NCI-H748 (cell line): ENCODE results near the gene DND1.
"Not testable (repeated sequence)": the region's sequence is repeated elsewhere in the genome, so short reads cannot be mapped to it uniquely, and the experiment has no call there.

Source experiments
- DNase-seq: peaks from one replicate; lab custom pipeline; 2025; ENCODE audit not compliant: unreplicated experiment; lab: John Stamatoyannopoulos, UW

Gene DND1

DNA sequence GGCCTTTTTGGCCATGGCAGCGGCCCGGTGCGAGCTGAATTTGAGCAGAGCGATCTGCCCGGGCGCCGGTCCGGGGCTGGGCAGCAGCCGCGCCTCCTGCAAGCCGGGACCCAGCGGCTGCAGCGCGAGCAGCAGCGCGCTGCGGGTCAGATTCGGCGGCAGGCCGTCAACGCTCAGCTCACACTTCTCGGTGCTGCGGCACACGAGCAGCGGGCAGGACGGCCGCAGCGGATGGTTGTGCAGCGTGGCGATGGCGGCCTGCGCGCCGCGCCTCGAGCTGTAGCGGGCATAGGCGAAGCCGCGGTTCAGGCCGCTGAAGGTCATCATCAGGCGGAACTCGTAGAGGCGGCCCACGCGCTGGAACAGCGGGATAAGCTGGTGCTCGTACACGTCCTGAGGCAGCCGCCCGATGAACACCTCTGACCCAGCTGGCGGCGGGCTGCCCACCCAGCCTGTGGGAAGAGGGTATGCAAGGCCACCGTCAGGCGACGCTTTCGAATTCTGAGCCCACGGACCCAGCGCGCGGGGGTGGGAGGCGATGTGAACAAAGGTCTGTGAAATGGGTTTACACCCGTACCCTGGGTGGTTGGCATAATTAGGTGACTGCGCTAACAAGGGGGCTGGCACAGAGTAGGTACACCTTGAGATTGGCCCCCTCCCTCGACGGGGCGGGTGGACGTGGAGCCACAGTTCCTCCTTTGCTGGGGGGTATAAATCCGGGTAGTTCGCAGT lies 755 bp downstream of the DND1 start:
- DNase-seq: no peak

DNA sequence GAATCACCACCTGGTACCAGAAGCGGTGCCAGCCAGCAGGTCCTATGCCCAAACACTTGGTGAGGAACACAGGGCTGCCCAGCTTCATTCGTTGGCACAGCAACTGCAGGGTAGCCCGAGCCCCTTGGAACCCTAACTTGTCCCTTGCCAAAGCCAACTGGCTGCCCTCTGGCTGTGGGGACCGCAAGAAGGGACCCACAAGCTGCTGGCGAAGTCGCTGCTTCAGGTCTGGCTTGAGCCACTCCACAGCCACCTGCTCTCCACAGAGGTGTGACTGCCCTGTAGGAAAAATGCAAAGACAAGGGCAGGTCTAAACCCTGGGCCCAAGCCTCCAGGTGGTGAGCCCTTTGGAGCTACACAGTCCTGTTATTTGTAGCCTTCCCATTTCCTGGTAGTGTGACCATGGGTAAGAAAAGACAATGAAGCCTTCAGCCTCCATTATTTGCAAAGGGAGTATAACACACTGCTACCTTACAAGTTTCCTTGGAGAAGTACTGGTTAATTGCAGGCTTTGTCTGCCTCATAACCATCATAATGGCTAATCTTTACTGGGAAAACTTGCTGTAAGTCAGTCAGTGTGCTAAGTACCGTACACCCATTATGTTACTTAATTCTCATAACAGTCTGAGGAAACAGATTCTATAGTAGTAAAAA lies 1.8 kb downstream of the DND1 start:
- no peak for DNase-seq

DNA sequence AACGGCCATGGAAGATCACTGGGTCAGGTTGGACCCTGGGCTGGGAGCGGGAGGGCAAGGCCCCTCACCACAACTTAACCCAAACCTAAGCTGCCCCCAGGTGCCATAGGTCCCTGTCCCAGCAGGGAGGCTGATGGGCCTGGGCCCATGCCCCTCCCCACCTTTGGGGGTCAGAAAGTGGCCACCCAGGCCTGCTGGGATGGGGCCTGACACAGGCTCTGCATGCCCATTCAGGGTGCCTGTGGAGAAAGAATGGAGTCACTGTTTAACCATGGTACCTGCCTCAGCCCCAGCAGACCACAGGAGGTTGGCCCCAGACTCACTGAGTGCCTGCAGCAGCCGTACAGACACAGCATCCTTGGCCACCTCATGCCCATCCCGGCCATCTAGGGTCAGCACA lies 2.3 kb downstream of the DND1 start:
- not testable (repeated sequence) for DNase-seq

DNA sequence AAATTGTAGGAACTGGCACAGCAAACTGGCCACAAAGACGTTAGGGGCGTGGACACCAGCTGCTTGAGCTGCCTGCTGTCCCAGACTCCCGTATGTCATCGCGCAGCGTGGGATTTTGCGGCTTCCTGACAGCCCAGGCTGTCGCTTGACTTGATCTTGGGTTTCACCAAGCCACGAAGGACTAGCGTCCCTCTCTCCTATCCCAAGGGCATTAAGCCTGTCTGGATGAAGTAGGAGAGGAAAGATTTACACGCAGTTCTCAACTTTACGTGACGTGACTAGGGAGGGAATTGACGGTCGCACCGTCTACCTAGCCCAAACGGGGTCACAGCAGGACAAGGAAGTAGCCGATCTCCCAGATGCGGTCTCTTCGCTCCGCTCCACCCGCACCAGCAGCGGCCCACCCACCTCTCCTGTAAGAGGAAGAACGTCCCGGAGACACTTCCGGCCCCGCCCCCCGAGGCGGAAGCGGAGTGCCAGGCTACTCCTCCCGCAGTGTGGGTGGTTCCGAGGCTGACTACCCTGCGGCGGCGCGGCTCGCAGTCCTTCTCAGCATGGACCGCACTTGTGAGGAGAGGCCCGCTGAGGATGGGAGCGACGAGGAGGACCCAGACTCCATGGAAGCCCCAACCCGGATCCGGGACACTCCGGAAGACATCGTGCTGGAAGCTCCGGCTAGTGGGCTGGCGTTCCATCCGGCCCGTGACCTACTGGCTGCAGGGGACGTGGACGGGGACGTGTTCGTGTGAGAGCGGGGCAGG lies 8.8 kb downstream of the DND1 start, which contains the start of gene WDR55:
WDR55 (plus strand) TSS at position 546 of the 761 bp plus-strand sequence; CDS start at position 555, 9 bp downstream.
- DNase-seq: peak; percentile 96

DNA sequence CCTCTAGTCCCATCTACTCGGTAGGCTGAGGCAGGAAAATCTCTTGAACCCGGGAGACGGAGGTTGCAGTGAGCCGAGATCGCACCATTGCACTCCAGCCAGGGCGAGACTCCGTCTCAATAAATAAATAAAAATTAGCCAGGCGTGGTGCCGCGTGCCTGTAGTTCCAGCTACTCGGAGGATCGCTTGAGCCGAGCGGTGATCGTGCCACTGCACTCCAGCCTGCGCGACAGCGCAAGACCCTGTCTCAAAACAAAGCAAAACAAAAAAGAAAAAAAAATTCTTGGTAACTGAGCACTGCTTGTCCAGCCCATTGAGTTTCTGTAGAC lies 9.4 kb downstream of the DND1 start:
- DNase-seq: no peak

GRCh38 chr5:140660371-140660770 lies 13.0 kb downstream of the DND1 start:
- not testable (repeated sequence) for DNase-seq

DNA sequence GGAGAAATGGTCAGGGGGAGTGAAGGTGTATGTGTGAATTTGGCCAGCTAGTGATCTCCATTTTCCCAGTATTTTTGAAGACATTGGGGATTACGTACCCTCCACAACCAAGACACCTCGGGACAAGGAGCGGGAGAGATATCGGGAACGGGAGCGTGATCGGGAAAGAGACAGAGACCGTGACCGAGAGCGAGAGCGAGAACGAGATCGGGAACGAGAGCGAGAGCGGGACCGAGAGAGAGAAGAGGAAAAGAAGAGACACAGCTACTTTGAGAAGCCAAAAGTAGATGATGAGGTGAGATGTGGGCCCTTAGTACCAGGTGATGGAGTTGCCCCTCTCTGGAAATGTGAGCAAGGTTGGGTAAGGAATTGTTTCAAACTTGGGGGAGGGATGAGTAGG lies 14.5 kb downstream of the DND1 start:
- no peak for DNase-seq

DNA sequence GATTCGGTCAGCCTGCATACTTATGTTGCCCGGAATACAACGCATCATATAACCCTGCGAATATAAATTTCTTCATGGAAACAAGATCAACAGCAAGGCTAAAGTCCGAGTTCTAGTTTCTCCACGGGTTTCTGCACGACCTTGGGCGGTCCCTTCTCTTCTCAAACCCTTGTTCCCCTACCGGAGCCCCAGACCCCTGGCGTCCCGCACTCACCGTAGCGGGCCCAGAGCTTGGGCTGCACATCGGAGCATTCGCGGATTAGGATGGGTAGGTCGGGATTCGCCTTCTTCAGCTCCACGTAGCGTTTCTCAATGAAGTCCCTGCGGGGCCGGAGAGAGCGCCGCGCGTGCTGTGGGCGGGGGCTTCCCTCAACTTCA lies 26.3 kb downstream of the DND1 start:
- DNase-seq: no peak

GRCh38 chr5:140642718-140643117 lies 30.7 kb downstream of the DND1 start:
- DNase-seq: no peak

DNA sequence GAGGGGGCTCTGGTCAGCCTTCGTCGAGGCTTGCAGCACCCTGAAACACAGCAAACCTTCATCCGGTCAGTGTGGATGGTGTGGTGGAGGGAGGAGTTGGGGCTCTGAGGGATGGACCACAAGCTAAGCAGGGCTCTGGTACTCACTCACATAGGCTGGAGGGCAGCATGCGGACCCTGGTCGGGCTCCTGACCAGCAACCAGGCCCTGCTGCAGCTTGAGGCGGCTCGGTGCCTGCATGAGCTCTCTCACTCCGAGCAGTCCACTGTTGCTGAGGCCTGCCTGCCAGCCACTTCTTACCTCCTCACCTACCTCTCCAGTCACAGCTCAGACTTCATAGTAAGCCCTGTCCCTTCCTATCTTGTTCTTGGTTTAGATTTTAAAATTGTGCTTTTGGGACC lies 31.7 kb downstream of the DND1 start:
- no peak for DNase-seq

GRCh38 chr5:140639148-140639981 lies 34.0 kb downstream of the DND1 start, which contains the start of gene TMCO6:
TMCO6 (plus strand) TSS chr5:140639451; CDS start chr5:140639528, 77 bp downstream.
- DNase-seq: peak; percentile 96

DNA sequence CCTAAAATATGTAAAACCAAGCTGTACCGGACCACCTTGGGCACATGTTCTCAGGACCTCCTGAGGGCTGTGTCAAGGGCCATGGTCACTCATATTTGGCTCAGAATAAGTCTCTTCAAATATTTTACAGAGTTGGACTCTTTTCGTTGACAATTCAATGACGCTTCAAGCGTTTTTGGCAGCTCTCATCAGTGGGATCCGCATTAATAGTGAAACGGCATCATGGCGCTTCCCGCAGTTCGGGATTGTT lies 34.6 kb downstream of the DND1 start:
- DNase-seq: not testable (repeated sequence)

GRCh38 chr5:140637371-140638100 lies 35.8 kb downstream of the DND1 start:
- no peak for DNase-seq

- DNase-seq: no peak
Observed at GRCh38 chr5:140635291-140636257, 37.8 kb downstream of the DND1 start.

GRCh38 chr5:140634103-140634502 lies 39.3 kb downstream of the DND1 start:
- DNase-seq: no peak

GRCh38 chr5:140633501-140633900 lies 39.9 kb downstream of the DND1 start:
- DNase-seq: no peak

DNA sequence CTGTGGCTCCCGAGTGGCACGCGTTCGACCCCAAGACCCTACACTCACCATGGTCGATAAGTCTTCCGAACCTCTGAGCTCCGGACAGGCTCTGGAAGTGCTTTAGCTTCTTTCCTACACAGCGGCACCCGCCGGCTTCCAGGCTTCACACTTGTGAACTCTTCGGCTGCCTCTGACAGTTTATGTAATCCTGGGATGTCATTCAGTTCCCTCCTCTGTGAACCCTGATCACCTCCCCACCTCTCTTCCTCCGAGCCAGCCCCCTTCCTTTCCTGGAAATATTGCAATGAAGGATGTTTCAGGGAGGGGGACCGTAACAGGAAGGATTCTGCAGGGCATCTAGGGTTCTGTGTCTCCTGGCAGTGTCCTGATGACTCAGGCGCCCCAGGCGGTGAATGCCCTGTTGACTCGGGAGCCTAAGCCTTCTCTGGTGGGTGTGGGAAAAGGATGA lies 40.3 kb downstream of the DND1 start, which contains the start of gene CD14:
CD14 (minus strand) TSS at position 155 of the 451 bp plus-strand sequence; CDS start at position 51, 104 bp downstream.
- peak; percentile 38 for DNase-seq

- peak; percentile 87 for DNase-seq
Observed at GRCh38 chr5:140632366-140633020, 40.9 kb downstream of the DND1 start.
